Mesodermal cell (in vitro differentiated cells): Measurements from ENCODE around the gene FBN2.

Source experiments
- H3K27ac ChIP-seq: 2 replicates; pipeline ENCODE4 v1.7.0; 2013; ENCODE audit warnings: mild to moderate bottlenecking, low read depth, low read length, moderate library complexity; ENCODE audit not compliant: severe bottlenecking
- H3K36me3 ChIP-seq: 2 replicates; pipeline ENCODE4 v1.7.1; 2013; ENCODE audit warnings: mild to moderate bottlenecking, low read length, moderate library complexity; ENCODE audit not compliant: control insufficient read depth, insufficient read depth
- H3K4me1 ChIP-seq: one replicate; pipeline ENCODE4 v1.7.1; 2013; ENCODE audit warnings: mild to moderate bottlenecking, low read length; ENCODE audit not compliant: insufficient read depth, control insufficient read depth, poor library complexity, severe bottlenecking
- H3K4me3 ChIP-seq: 2 replicates; pipeline ENCODE4 v1.7.0; 2013; ENCODE audit warnings: low read length, control low read depth, mild to moderate bottlenecking; ENCODE audit not compliant: insufficient read depth, poor library complexity, severe bottlenecking; ENCODE audit errors: extremely low read depth
- H3K9me3 ChIP-seq: 2 replicates; pipeline ENCODE4 v1.7.1; 2013; ENCODE audit warnings: mild to moderate bottlenecking, low read length, moderate library complexity; ENCODE audit not compliant: control insufficient read depth
- WGBS, 2 experiments: methylation state at CpG; one replicate each; pipeline ENCODE4 v1.1.5; 2013; ENCODE audit warnings: missing lambda C conversion rate in 2 of 2; ENCODE audit not compliant: insufficient coverage in 2 of 2; 5-methylcytosine and 5-hydroxymethylcytosine counted together

FBN2 gene

GRCh38 chr5:128553747-128554146, 15.7 kb upstream of the FBN2 start:
- Histone ChIP-seq H3K9me3 (peaks cover 6% of the 10 kb centered on the region), H3K4me1 (peaks cover 4% of the 10 kb centered on the region), H3K27ac (no peak overlapping the region), H3K4me3 (no peak overlapping the region), H3K36me3 (no peaks in the 10 kb centered on the region)

- Histone ChIP-seq H3K36me3 (no peaks in the 10 kb centered on the region), H3K4me3 (no peak overlapping the region), H3K9me3 (peaks cover 6% of the 10 kb centered on the region), H3K27ac (peak overlapping the region; percentile 76), H3K4me1 (peaks cover 4% of the 10 kb centered on the region)
- 20% methylated on average over 1 of the region's 1 CpG; no CpG with 5 or more reads in 1 of the 2 experiments for WGBS, 2 experiments
These were observed 13.4 kb upstream of the FBN2 start for GRCh38 chr5:128551476-128551875.

- Histone ChIP-seq H3K27ac (no peak overlapping the region), H3K4me1 (peaks cover 4% of the 10 kb centered on the region), H3K4me3 (no peak overlapping the region), H3K36me3 (no peaks in the 10 kb centered on the region), H3K9me3 (peaks cover 13% of the 10 kb centered on the region)
These were observed 11.5 kb upstream of the FBN2 start for GRCh38 chr5:128549496-128549895.

- WGBS, 2 experiments: 83 to 84% methylated on average over 2 to 3 of the region's 5 CpGs
- peaks cover 4% of the 10 kb centered on the region for H3K4me1 ChIP-seq
- no peak overlapping the region for H3K27ac ChIP-seq
- H3K36me3 ChIP-seq: no peaks in the 10 kb centered on the region
- no peak overlapping the region for H3K4me3 ChIP-seq
- H3K9me3 ChIP-seq: peaks cover 12% of the 10 kb centered on the region
These were observed 8.7 kb upstream of the FBN2 start for GRCh38 chr5:128546658-128547281.

- no peak overlapping the region for H3K4me3 ChIP-seq
- H3K27ac ChIP-seq: no peak overlapping the region
- H3K4me1 ChIP-seq: no peaks in the 10 kb centered on the region
- 80% methylated on average over 1 of the region's 3 CpGs; no CpG with 5 or more reads in 1 of the 2 experiments for WGBS, 2 experiments
- no peaks in the 10 kb centered on the region for H3K36me3 ChIP-seq
- H3K9me3 ChIP-seq: peaks cover 12% of the 10 kb centered on the region
These were observed 3.3 kb upstream of the FBN2 start for GRCh38 chr5:128541385-128541784.

- WGBS, 2 experiments: 2% methylated on average over 16 to 17 of the region's 20 CpGs
- Histone ChIP-seq H3K4me3 (peak overlapping the region; percentile 95), H3K9me3 (peaks cover 5% of the 10 kb centered on the region), H3K27ac (peak overlapping the region; percentile 92), H3K36me3 (peaks cover 5% of the 10 kb centered on the region), H3K4me1 (peaks cover 4% of the 10 kb centered on the region)
These were observed 989 bp upstream of the FBN2 start for GRCh38 chr5:128539038-128539429.

- H3K9me3 ChIP-seq: peaks cover 4% of the 10 kb centered on the region
These were observed 399 bp upstream of the FBN2 start for GRCh38 chr5:128538250-128539037.

GRCh38 chr5:128537221-128537999, 635 bp downstream of the FBN2 start:
- peak overlapping the region; percentile 92 for H3K27ac ChIP-seq
- peaks cover 17% of the 10 kb centered on the region for H3K36me3 ChIP-seq
- 0 to 1% methylated on average over 57 to 65 of the region's 75 CpGs for WGBS, 2 experiments
- no peaks in the 10 kb centered on the region for H3K9me3 ChIP-seq
- H3K4me3 ChIP-seq: peak overlapping the region; percentile 95
- H3K4me1 ChIP-seq: peaks cover 16% of the 10 kb centered on the region

More at GRCh38 chr5:128538250-128539037, 399 bp upstream of the FBN2 start:
- Histone ChIP-seq H3K36me3 (peaks cover 7% of the 10 kb centered on the region), H3K4me1 (peaks cover 7% of the 10 kb centered on the region), H3K4me3 (peak overlapping the region; percentile 95), H3K27ac (peak overlapping the region; percentile 92)
- WGBS, 2 experiments: 1% methylated on average over 21 to 44 of the region's 65 CpGs

GRCh38 chr5:128536254-128537220, 1.5 kb downstream of the FBN2 start:
- WGBS, 2 experiments: 4 to 6% methylated on average over 34 to 39 of the region's 58 CpGs
- H3K36me3 ChIP-seq: peaks cover 24% of the 10 kb centered on the region
- H3K27ac ChIP-seq: peak overlapping the region; percentile 92

GRCh38 chr5:128535251-128535650, 2.8 kb downstream of the FBN2 start:
- Histone ChIP-seq H3K36me3 (peaks cover 34% of the 10 kb centered on the region), H3K4me3 (peak overlapping the region; percentile 95), H3K9me3 (no peaks in the 10 kb centered on the region), H3K4me1 (peaks cover 17% of the 10 kb centered on the region), H3K27ac (no peak overlapping the region)
- 80% methylated on average over 1 of the region's 1 CpG; no CpG with 5 or more reads in 1 of the 2 experiments for WGBS, 2 experiments

More at GRCh38 chr5:128536254-128537220, 1.5 kb downstream of the FBN2 start:
- peaks cover 17% of the 10 kb centered on the region for H3K4me1 ChIP-seq
- H3K4me3 ChIP-seq: peak overlapping the region; percentile 95
- H3K9me3 ChIP-seq: no peaks in the 10 kb centered on the region
